ENCODE data around the gene LPAR5.

Gene LPAR5

GRCh38 chr12:6607751-6608591, 27.8 kb downstream of the LPAR5 start (continued):
- TF ChIP-seq, protein P1, sequence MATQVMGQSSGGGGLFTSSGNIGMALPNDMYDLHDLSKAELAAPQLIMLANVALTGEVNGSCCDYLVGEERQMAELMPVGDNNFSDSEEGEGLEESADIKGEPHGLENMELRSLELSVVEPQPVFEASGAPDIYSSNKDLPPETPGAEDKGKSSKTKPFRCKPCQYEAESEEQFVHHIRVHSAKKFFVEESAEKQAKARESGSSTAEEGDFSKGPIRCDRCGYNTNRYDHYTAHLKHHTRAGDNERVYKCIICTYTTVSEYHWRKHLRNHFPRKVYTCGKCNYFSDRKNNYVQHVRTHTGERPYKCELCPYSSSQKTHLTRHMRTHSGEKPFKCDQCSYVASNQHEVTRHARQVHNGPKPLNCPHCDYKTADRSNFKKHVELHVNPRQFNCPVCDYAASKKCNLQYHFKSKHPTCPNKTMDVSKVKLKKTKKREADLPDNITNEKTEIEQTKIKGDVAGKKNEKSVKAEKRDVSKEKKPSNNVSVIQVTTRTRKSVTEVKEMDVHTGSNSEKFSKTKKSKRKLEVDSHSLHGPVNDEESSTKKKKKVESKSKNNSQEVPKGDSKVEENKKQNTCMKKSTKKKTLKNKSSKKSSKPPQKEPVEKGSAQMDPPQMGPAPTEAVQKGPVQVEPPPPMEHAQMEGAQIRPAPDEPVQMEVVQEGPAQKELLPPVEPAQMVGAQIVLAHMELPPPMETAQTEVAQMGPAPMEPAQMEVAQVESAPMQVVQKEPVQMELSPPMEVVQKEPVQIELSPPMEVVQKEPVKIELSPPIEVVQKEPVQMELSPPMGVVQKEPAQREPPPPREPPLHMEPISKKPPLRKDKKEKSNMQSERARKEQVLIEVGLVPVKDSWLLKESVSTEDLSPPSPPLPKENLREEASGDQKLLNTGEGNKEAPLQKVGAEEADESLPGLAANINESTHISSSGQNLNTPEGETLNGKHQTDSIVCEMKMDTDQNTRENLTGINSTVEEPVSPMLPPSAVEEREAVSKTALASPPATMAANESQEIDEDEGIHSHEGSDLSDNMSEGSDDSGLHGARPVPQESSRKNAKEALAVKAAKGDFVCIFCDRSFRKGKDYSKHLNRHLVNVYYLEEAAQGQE (tag by site-specific recombination; IDR thresholded peaks at IDR 0.05), result no peak
- TF ChIP-seq YY1 (tag by site-specific recombination; IDR thresholded peaks at IDR 0.05) (no peak), ZSCAN18 (tag by site-specific recombination; IDR thresholded peaks at IDR 0.05) (peak; percentile 89), SP3 (tag by site-specific recombination; IDR thresholded peaks at IDR 0.05) (peak; percentile 36), ZNF266 (tag by site-specific recombination; IDR thresholded peaks at IDR 0.05; ENCODE audit: low read depth) (no peak), ZNF501 (tag by site-specific recombination; IDR thresholded peaks at IDR 0.05) (peak; percentile 20; the same call in 1 of the 2 replicates), ZNF175 (tag by site-specific recombination; IDR thresholded peaks at IDR 0.05) (no peak), ZNF639 (tag by site-specific recombination; IDR thresholded peaks at IDR 0.05) (peak; percentile 62), ZBTB49 (tag by site-specific recombination; IDR thresholded peaks at IDR 0.05; ENCODE audit: low read depth) (no peak), ZNF211 (tag by site-specific recombination; IDR thresholded peaks at IDR 0.05; ENCODE audit: low read depth) (no peak), ZBTB20 (tag by site-specific recombination; IDR thresholded peaks at IDR 0.05) (no peak), ZNF18 (tag by site-specific recombination; IDR thresholded peaks at IDR 0.05) (no peak), ZNF416 (tag by site-specific recombination; IDR thresholded peaks at IDR 0.05) (no peak), ZNF214 (tag by site-specific recombination; IDR thresholded peaks at IDR 0.05; ENCODE audit: borderline replicate concordance) (no peak), GFI1B (tag by site-specific recombination; IDR thresholded peaks at IDR 0.05) (no peak), ZNF202 (tag by site-specific recombination; IDR thresholded peaks at IDR 0.05; ENCODE audit: borderline replicate concordance) (no peak), ZNF664 (tag by site-specific recombination; IDR thresholded peaks at IDR 0.05) (no peak), ZNF174 (tag by site-specific recombination; IDR thresholded peaks at IDR 0.05) (no peak), ZFP37 (tag by site-specific recombination; IDR thresholded peaks at IDR 0.05) (0 out of 2 replicates have a peak, but pooled peaks have one; percentile 10), ZNF169 (tag by site-specific recombination; IDR thresholded peaks at IDR 0.05) (no peak), ZNF670 (tag by site-specific recombination; IDR thresholded peaks at IDR 0.05; ENCODE audit: low read depth) (no peak)
- TF ChIP-seq, protein P2, sequence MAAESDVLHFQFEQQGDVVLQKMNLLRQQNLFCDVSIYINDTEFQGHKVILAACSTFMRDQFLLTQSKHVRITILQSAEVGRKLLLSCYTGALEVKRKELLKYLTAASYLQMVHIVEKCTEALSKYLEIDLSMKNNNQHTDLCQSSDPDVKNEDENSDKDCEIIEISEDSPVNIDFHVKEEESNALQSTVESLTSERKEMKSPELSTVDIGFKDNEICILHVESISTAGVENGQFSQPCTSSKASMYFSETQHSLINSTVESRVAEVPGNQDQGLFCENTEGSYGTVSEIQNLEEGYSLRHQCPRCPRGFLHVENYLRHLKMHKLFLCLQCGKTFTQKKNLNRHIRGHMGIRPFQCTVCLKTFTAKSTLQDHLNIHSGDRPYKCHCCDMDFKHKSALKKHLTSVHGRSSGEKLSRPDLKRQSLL (tag by site-specific recombination; IDR thresholded peaks at IDR 0.05), result no peak
- TF ChIP-seq, protein P3, sequence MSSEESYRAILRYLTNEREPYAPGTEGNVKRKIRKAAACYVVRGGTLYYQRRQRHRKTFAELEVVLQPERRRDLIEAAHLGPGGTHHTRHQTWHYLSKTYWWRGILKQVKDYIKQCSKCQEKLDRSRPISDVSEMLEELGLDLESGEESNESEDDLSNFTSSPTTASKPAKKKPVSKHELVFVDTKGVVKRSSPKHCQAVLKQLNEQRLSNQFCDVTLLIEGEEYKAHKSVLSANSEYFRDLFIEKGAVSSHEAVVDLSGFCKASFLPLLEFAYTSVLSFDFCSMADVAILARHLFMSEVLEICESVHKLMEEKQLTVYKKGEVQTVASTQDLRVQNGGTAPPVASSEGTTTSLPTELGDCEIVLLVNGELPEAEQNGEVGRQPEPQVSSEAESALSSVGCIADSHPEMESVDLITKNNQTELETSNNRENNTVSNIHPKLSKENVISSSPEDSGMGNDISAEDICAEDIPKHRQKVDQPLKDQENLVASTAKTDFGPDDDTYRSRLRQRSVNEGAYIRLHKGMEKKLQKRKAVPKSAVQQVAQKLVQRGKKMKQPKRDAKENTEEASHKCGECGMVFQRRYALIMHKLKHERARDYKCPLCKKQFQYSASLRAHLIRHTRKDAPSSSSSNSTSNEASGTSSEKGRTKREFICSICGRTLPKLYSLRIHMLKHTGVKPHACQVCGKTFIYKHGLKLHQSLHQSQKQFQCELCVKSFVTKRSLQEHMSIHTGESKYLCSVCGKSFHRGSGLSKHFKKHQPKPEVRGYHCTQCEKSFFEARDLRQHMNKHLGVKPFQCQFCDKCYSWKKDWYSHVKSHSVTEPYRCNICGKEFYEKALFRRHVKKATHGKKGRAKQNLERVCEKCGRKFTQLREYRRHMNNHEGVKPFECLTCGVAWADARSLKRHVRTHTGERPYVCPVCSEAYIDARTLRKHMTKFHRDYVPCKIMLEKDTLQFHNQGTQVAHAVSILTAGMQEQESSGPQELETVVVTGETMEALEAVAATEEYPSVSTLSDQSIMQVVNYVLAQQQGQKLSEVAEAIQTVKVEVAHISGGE (tag by site-specific recombination; conservative IDR thresholded peaks at IDR 0.05; ENCODE audit: low read depth), result no peak
